Progenitor cell of endocrine pancreas (in vitro differentiated cells): ENCODE data around the gene EIF4E1B. TPM values are rescaled to one million over a fixed set of nuclear protein-coding genes. Genes with fewer than 3 reads are reported as not detected.

Experiments used
- DNase-seq: peaks from one replicate; pipeline ENCODE4 v3.0.0; 2021; ENCODE audit warnings: low spot score; ENCODE audit not compliant: unreplicated experiment
- H3K27ac Mint-ChIP-seq: 2 replicates; pipeline ENCODE4 v1.8.0; 2021; ENCODE audit warnings: mild to moderate bottlenecking, moderate library complexity, mixed read lengths
- H3K27me3 Mint-ChIP-seq: 2 replicates; pipeline ENCODE4 v1.8.0; 2021; ENCODE audit warnings: mixed read lengths
- H3K36me3 Mint-ChIP-seq: 2 replicates; pipeline ENCODE4 v1.8.0; 2022; ENCODE audit warnings: mixed read lengths; ENCODE audit not compliant: insufficient read depth
- H3K4me1 Mint-ChIP-seq: 2 replicates; pipeline ENCODE4 v1.8.0; 2021; ENCODE audit warnings: low read depth, mixed read lengths
- H3K4me3 Mint-ChIP-seq: 2 replicates; pipeline ENCODE4 v1.8.0; 2021; ENCODE audit warnings: low read depth, mild to moderate bottlenecking, moderate library complexity, mixed read lengths
- H3K9me3 Mint-ChIP-seq: 2 replicates; pipeline ENCODE4 v1.8.0; 2021; ENCODE audit warnings: low read depth, mixed read lengths
- CTCF ChIP-seq: fragments of 200-600 bp; sonication (generic); IDR thresholded peaks from one replicate; pipeline ENCODE4 v1.5.0; 2021; ENCODE audit warnings: antibody characterized with exemption, mild to moderate bottlenecking; ENCODE audit not compliant: unreplicated experiment
- total RNA-seq: library from RNA; stranded (reverse); gene quantifications from 2 replicates; pipeline ENCODE4 v1.2.1, GENCODE V29; 2021

EIF4E1B gene
- total RNA-seq, 1 donor from 2014 or later: not detected

- Mint-ChIP-seq H3K27me3 (no peaks in the 10 kb centered on the region), H3K9me3 (no peaks in the 10 kb centered on the region), H3K4me3 (no peak overlapping the region), H3K4me1 (no peaks in the 10 kb centered on the region), H3K27ac (no peak overlapping the region), H3K36me3 (peaks cover 8% of the 10 kb centered on the region)
- no peak for TF ChIP-seq CTCF
- DNase-seq: no peak
Measured at GRCh38 chr5:176650354-176650884, 19.9 kb downstream of the EIF4E1B start.

- Mint-ChIP-seq H3K9me3 (no peaks in the 10 kb centered on the region), H3K4me3 (no peak overlapping the region), H3K27ac (no peak overlapping the region), H3K36me3 (peaks cover 11% of the 10 kb centered on the region), H3K4me1 (no peaks in the 10 kb centered on the region), H3K27me3 (no peaks in the 10 kb centered on the region)
- TF ChIP-seq CTCF: no peak
- DNase-seq: no peak
Measured at GRCh38 chr5:176651472-176651980, 21.1 kb downstream of the EIF4E1B start.

- no peak for TF ChIP-seq CTCF
- Mint-ChIP-seq H3K4me1 (no peaks in the 10 kb centered on the region), H3K27me3 (no peaks in the 10 kb centered on the region), H3K4me3 (no peak overlapping the region), H3K9me3 (no peaks in the 10 kb centered on the region), H3K36me3 (peaks cover 11% of the 10 kb centered on the region), H3K27ac (no peak overlapping the region)
- no peak for DNase-seq
Measured at GRCh38 chr5:176652136-176652535, 21.7 kb downstream of the EIF4E1B start.

GRCh38 chr5:176653401-176654385 is 23.2 kb downstream of the EIF4E1B start:
- no peak for DNase-seq
- H3K4me3 Mint-ChIP-seq: no peak overlapping the region
- no peaks in the 10 kb centered on the region for H3K9me3 Mint-ChIP-seq
- peaks cover 12% of the 10 kb centered on the region for H3K36me3 Mint-ChIP-seq
- H3K27ac Mint-ChIP-seq: no peak overlapping the region
- H3K27me3 Mint-ChIP-seq: no peaks in the 10 kb centered on the region
- no peak for TF ChIP-seq CTCF
- H3K4me1 Mint-ChIP-seq: no peaks in the 10 kb centered on the region

GRCh38 chr5:176654856-176655255 is 24.4 kb downstream of the EIF4E1B start:
- H3K27me3 Mint-ChIP-seq: peaks cover 2% of the 10 kb centered on the region
- peaks cover 12% of the 10 kb centered on the region for H3K36me3 Mint-ChIP-seq
- H3K4me3 Mint-ChIP-seq: no peak overlapping the region
- no peak for DNase-seq
- no peaks in the 10 kb centered on the region for H3K9me3 Mint-ChIP-seq
- no peak for TF ChIP-seq CTCF
- no peak overlapping the region for H3K27ac Mint-ChIP-seq
- no peaks in the 10 kb centered on the region for H3K4me1 Mint-ChIP-seq
